Measurements from ENCODE around the gene RPL4. TPM values are rescaled to one million over a fixed set of nuclear protein-coding genes. Genes with fewer than 3 reads are reported as not detected.

RPL4 gene
- total RNA-seq: 2,214 and 4,516 TPM in 2 replicates

GRCh38 chr15:66504563-66505429 lies at the start of gene RPL4, which contains the start of gene ZWILCH:
RPL4 (minus strand) TSS chr15:66504855; CDS start chr15:66504790, 65 bp downstream.
ZWILCH (plus strand) TSS chr15:66505326; CDS start chr15:66505339, 13 bp downstream.

DNA sequence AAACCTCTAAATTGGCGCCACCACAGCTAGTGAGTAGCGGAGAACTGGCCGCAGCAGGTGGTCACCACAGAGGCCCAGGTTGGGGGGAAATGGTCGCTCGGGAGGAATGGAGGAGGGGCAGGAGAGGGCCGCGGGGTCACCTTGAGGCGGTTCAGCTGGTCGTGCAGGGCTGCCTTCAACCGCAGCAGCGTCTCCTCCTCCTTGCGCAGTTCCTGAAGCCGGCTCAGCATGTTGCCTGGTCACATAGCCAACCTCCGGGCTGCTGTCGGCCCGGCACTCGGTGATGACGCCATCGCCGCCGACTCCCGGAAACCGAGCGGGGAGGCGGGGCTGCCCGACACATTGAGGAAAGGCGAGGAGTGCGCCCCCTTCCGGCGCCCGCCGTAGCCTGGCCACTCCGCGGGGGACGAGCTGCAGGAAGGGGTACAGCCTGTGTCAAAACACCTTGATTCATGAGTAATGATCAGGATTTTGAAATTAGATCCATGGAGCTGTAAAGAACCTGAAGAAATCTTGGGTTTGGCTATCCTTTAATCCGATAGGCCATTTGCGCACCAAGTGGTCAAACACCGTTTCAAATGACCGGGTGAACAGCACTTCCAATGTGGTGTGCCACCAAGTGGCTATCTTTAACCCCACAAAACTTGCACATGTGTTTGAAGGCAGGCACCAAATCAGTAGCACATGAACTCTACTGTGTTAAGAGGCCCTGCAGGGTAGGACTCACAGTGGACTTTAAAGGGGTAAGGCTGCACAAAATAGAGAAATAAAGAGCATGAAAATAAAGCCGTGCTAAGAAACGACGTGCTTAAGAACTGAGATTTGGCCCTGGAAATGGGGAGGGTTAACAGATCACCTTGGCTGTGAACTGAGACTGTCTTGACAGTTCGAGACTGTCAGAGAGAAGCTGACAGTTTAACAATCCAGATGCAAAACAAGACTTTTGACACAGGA lies 6.9 kb downstream of the RPL4 start, which contains the start of gene SNAPC5:
Gene SNAPC5, minus strand, starts transcription at position 261 of the 954 bp plus-strand sequence. Its CDS starts 31 bp downstream, at position 230.

Other genes with a start within 250 kb of the RPL4 start
- 18.8 and 24.2 TPM in 2 replicates for gene DIS3L, start 211.3 kb downstream of the RPL4 start, total RNA-seq
- 13.6 and 22.6 TPM in 2 replicates for gene TIPIN, start 148.2 kb downstream of the RPL4 start, total RNA-seq
- gene MAP2K1, start 117.9 kb downstream of the RPL4 start, total RNA-seq: 38.0 and 44.2 TPM in 2 replicates
- gene SNAPC5, start 7.1 kb downstream of the RPL4 start, total RNA-seq: 23.1 and 48.8 TPM in 2 replicates
- 32.8 and 37.4 TPM in 2 replicates for gene ZWILCH, start 471 bp upstream of the RPL4 start, total RNA-seq
- gene LCTL, start 61.1 kb upstream of the RPL4 start, total RNA-seq: not detected in 2 replicates
- gene SMAD6, start 197.4 kb upstream of the RPL4 start, total RNA-seq: 12.2 and 21.4 TPM in 2 replicates